Kidney epithelial cell (primary cell): ENCODE results near the gene PLAU. TPM values are rescaled to one million over a fixed set of nuclear protein-coding genes. Genes with fewer than 3 reads are reported as not detected.

Source experiments
- DNase-seq: peaks from one replicate; pipeline ENCODE4 v3.0.0-alpha.2; 2010; ENCODE audit warnings: low read depth
- H3K27me3 ChIP-seq: 2 replicates; pipeline ENCODE4 v1.6.0; 2011; ENCODE audit warnings: low read length; ENCODE audit not compliant: control insufficient read depth, insufficient read depth
- H3K36me3 ChIP-seq: 2 replicates; pipeline ENCODE4 v1.5.1; 2011; ENCODE audit warnings: low read length; ENCODE audit not compliant: control insufficient read depth, insufficient read depth
- H3K4me3 ChIP-seq: 2 replicates; pipeline ENCODE4 v1.5.1; 2011; ENCODE audit warnings: low read depth, mild to moderate bottlenecking, control low read depth, low read length
- total RNA-seq: library from RNA; depleted of rRNA; stranded (reverse); fragments of >200 nt; gene quantifications from 2 replicates; pipeline ENCODE4 v1.2.3, GENCODE V29; 2015
- TF ChIP-seq, protein P1 (sequence below): IDR thresholded peaks from 2 replicates; pipeline ENCODE4 v1.5.1; 2011; ENCODE audit warnings: mild to moderate bottlenecking, moderate library complexity, low read length, control low read depth, inconsistent platforms; ENCODE audit not compliant: insufficient read depth, poor library complexity, severe bottlenecking

PLAU gene
- 709 and 758 TPM in 2 replicates for total RNA-seq

DNA sequence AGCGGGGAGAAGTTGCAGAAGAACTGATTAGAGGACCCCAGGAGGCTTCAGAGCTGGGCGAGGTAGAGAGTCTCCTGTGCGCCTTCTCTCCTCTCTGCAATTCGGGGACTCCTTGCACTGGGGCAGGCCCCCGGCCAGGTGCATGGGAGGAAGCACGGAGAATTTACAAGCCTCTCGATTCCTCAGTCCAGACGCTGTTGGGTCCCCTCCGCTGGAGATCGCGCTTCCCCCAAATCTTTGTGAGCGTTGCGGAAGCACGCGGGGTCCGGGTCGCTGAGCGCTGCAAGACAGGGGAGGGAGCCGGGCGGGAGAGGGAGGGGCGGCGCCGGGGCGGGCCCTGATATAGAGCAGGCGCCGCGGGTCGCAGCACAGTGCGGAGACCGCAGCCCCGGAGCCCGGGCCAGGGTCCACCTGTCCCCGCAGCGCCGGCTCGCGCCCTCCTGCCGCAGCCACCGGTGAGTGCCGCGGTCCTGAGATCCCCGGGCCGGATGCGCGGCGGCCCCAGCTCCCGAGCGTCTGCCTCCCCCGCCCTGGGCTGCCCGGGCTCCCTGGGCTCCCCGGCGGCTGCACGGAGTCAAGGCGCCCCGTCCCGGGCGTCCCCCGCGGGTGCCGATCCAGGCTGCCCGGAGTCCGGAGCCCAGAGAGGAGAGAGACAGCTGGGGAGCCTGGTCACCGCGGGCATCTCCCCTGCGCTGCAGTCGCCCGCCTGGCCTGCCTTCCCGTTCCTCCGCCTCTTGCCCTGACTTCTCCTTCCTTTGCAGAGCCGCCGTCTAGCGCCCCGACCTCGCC lies at the start of gene PLAU:
Gene PLAU, plus strand, starts transcription at position 369 of the 789 bp plus-strand sequence. CDS start 424 bp downstream, outside the sequence.
- TF ChIP-seq, protein P1, sequence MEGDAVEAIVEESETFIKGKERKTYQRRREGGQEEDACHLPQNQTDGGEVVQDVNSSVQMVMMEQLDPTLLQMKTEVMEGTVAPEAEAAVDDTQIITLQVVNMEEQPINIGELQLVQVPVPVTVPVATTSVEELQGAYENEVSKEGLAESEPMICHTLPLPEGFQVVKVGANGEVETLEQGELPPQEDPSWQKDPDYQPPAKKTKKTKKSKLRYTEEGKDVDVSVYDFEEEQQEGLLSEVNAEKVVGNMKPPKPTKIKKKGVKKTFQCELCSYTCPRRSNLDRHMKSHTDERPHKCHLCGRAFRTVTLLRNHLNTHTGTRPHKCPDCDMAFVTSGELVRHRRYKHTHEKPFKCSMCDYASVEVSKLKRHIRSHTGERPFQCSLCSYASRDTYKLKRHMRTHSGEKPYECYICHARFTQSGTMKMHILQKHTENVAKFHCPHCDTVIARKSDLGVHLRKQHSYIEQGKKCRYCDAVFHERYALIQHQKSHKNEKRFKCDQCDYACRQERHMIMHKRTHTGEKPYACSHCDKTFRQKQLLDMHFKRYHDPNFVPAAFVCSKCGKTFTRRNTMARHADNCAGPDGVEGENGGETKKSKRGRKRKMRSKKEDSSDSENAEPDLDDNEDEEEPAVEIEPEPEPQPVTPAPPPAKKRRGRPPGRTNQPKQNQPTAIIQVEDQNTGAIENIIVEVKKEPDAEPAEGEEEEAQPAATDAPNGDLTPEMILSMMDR, result no peak
- no peak for DNase-seq
- peak within 1 kb of the TSS; percentile 71 for H3K4me3 ChIP-seq
- H3K27me3 ChIP-seq, result no peaks in the 10 kb centered on the region
- H3K36me3 ChIP-seq, result peaks cover 3% of the 10 kb centered on the region

DNA sequence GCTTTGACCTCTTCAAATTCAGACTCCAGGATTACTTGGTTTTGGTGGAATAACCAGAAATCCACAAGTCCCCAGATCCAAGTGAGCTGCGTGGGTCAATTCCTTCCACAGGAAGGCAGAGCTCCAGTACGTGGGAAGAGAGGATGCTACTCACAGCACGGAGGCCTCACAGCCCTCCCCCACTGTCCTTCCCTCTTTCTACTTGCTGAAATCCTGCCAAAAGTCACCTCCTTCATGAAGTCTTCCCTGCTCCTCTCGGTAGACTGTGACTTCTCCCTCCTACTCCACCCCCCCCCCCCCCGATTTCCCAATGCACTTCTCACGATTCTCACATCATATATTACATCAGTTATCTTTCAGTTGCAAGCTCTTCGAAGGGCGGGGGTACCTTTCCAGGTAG lies 48.9 kb upstream of the PLAU start:
- Histone ChIP-seq H3K27me3 (no peaks in the 10 kb centered on the region), H3K4me3 (no peak overlapping the region), H3K36me3 (peaks cover 2% of the 10 kb centered on the region)
- TF ChIP-seq, protein P1, result no peak
- no peak for DNase-seq

DNA sequence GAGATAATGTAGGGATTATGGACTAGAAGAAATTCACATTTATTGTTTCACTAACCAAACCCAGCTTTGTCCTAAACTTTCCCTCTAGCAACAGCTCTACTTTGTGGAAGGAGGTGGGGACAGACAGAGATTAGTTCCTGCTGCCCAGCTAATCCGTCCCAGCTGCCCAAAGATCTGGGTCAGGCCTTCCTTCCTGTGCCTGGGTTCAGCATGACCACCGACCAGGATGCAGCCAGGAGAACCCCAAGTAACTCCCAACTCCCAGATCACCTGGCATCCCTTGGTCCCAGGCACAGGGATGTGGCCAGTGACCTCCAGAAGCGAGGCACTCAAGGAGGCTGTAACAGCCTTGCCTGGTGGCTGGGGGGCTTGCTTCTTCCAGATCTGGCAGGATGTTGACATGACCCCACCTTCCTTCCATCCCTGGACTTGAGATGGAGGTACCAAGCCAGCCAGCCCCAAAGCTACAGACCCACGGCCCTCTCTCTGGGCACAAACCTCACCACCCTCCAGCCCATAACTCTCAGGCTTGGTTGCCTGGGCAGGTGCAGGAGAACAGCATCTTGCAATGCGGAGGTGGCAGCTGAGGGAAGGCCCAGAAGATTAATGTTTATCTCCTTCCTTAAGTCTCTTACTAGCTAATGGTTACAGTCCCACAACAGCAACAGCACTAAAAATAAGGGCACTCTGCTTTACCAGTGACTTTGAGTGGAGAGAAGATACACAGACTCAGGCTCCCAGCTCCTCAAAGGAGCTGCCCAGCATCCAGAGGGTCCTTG lies 47.7 kb upstream of the PLAU start:
- Histone ChIP-seq H3K4me3 (no peak overlapping the region), H3K27me3 (no peaks in the 10 kb centered on the region), H3K36me3 (peaks cover 2% of the 10 kb centered on the region)
- TF ChIP-seq, protein P1, result no peak
- no peak for DNase-seq

DNA sequence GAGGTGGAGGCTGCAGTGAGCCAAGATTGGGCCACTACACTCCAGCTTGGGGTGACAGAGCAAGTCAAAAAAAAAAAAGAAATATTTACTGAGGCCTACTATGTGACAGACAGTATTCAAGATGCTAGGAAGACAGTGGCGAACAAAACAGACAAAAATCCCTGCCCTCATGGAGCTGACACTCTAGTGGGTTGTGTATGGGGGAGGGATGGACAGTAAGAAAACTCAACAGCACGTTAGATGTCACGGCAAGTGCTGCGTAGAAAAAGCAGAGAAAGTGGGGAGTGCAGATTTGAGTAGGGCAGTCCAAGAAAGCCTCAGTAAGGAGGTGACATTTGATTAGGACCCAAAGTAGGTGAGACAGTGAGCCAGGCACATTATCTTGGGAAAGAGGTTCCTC lies 46.7 kb upstream of the PLAU start:
- H3K27me3 ChIP-seq, result no peaks in the 10 kb centered on the region
- H3K36me3 ChIP-seq, result peaks cover 2% of the 10 kb centered on the region
- TF ChIP-seq, protein P1, result no peak
- no peak for DNase-seq
- H3K4me3 ChIP-seq, result no peak overlapping the region

DNA sequence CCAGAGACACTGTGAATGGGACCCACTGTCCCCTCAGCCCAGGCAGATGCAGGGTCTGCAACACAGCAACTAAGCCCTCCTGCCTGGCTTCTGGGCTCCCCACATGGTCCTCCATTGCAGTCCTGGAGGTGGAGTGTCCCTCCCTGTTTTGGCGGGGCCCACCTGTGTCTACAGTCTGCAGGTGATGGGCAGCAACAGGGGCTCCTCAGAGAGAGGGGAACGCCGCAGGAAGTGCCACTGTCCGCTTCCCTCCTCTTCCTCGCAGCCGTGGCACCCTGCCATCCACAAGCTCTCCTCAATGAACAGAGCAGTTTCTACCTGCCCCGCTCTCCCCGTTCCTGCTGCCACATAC lies 45.8 kb upstream of the PLAU start:
- Histone ChIP-seq H3K27me3 (no peaks in the 10 kb centered on the region), H3K4me3 (no peak overlapping the region), H3K36me3 (peaks cover 2% of the 10 kb centered on the region)
- TF ChIP-seq, protein P1, result no peak
- DNase-seq, result no peak
